Liver (tissue), 3 donors: ENCODE measurements around the gene CRTAP.

Experiments used
- CTCF ChIP-seq: fragments of 150-350 bp; IDR thresholded peaks from 2 replicates; pipeline ENCODE4 v1.5.1; 2017; ENCODE audit warnings: improper control_type of control experiment, low read depth, low read length; ENCODE audit not compliant: missing input control
- GABPA ChIP-seq, 2 donors: IDR thresholded peaks in 1 of 2; conservative IDR thresholded peaks in 1 of 2; 2 replicates each; pipeline ENCODE4 v1.6.1; 2016; ENCODE audit warnings: antibody characterized with exemption in 2 of 2, mild to moderate bottlenecking in 1 of 2, moderate library complexity in 1 of 2
- JUND ChIP-seq, 2 donors: IDR thresholded peaks; 2 replicates each; pipeline ENCODE4 v1.6.1; 2016; ENCODE audit warnings: antibody characterized with exemption in 2 of 2
- TAF1 ChIP-seq: conservative IDR thresholded peaks from 2 replicates; pipeline ENCODE4 v1.6.1; 2016; ENCODE audit warnings: antibody characterized with exemption, mild to moderate bottlenecking
- donor health status: healthy.
- donor health status: healthy.

GRCh38 chr3:33153782-33154181 is 40.0 kb downstream of the CRTAP start:
- TF ChIP-seq CTCF (no peak), GABPA (IDR thresholded peaks at IDR 0.05 in 1 of 2, conservative IDR thresholded peaks at IDR 0.05 in 1 of 2) (no peak), JUND (IDR thresholded peaks at IDR 0.05) (no peak), TAF1 (no peak)
